Measurements from ENCODE around the gene AGRP. TPM values are rescaled to one million over a fixed set of nuclear protein-coding genes. Genes with fewer than 3 reads are reported as not detected.

AGRP gene
- total RNA-seq, 1 experiment from 2014 or later: not detected

DNA sequence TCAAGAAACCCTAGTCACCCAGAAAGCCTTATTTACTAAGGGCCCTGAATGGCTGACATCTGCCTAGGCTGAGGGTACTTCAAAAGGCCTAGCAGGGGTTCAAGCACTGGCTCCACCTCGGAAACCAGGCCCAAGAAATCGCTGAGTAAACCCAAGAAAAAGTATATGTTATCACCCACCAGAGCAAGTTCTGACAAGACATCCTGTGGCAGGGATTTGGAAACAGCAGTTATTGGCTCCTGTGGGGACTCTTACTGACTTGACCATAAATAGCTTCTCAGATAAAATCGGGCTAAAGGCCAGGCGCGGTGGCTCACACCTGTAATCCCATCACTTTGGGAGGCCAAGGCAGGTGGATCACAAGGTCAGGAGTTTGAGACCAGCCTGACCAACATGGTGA lies 14.6 kb downstream of the AGRP start:
- Histone ChIP-seq H3K4me2 (ENCODE audit: insufficient read depth, insufficient read length, low read length) (no peak overlapping the region), H3T11ph (ENCODE audit: low read length) (no peak overlapping the region), H3K9ac (ENCODE audit: extremely low read depth, insufficient read length, low read length) (no peak overlapping the region), H3K18ac (ENCODE audit: insufficient read length, low read depth, low read length) (no peak overlapping the region), H4K8ac (replicated peaks; ENCODE audit: insufficient read length, low read depth, low read length) (no peak overlapping the region), H2AK5ac (ENCODE audit: insufficient read length, low read length) (no peak overlapping the region), H2BK20ac (ENCODE audit: low read depth, low read length, poor library complexity, severe bottlenecking) (no peak overlapping the region), H4K5ac (ENCODE audit: insufficient read length, low read depth, low read length) (no peak overlapping the region), H2AFZ (ENCODE audit: low read length) (no peak overlapping the region), H4K20me1 (ENCODE audit: control insufficient read depth, insufficient read depth, insufficient read length) (no peaks in the 10 kb centered on the region), H3K27me3 (ENCODE audit: insufficient read depth, low read length) (no peaks in the 10 kb centered on the region), H2BK15ac (ENCODE audit: low read depth, low read length) (no peak overlapping the region), H3K23me2 (ENCODE audit: insufficient read length, low read depth, low read length, poor library complexity, severe bottlenecking) (no peaks in the 10 kb centered on the region), H3K79me2 (ENCODE audit: insufficient read depth, low read length) (no peaks in the 10 kb centered on the region), H3K9me3 (ENCODE audit: control insufficient read depth, low read depth, low read length) (no peaks in the 10 kb centered on the region), H3K79me1 (ENCODE audit: insufficient read depth, low read depth, low read length, poor library complexity, severe bottlenecking) (no peaks in the 10 kb centered on the region), H3K23ac (ENCODE audit: insufficient read length, low read depth, low read length) (no peak overlapping the region), H3K4me1 (ENCODE audit: insufficient read depth, low read length) (no peaks in the 10 kb centered on the region), H2BK120ac (ENCODE audit: low read depth, low read length, poor library complexity, severe bottlenecking) (no peak overlapping the region), H3K4ac (ENCODE audit: low read depth, low read length) (no peak overlapping the region), H3K14ac (ENCODE audit: insufficient read depth, low read length) (no peak overlapping the region), H4K91ac (ENCODE audit: insufficient read length, low read depth, low read length) (no peak overlapping the region), H3K27ac (ENCODE audit: insufficient read length, low read depth, low read length) (no peak overlapping the region), H3K56ac (ENCODE audit: insufficient read length, low read depth, low read length) (no peak overlapping the region), H2BK12ac (ENCODE audit: insufficient read length, low read depth, low read length) (no peak overlapping the region), H2BK5ac (ENCODE audit: insufficient read length, low read length) (no peak overlapping the region)
- no CpG with 5 or more reads among the region's 5 CpGs for WGBS (ENCODE audit: extremely low coverage, insufficient read length, low lambda C conversion rate)
- H3K27ac Mint-ChIP-seq: no peak overlapping the region
- H3K4me3 Mint-ChIP-seq: no peak overlapping the region
- TF ChIP-seq, protein P1, sequence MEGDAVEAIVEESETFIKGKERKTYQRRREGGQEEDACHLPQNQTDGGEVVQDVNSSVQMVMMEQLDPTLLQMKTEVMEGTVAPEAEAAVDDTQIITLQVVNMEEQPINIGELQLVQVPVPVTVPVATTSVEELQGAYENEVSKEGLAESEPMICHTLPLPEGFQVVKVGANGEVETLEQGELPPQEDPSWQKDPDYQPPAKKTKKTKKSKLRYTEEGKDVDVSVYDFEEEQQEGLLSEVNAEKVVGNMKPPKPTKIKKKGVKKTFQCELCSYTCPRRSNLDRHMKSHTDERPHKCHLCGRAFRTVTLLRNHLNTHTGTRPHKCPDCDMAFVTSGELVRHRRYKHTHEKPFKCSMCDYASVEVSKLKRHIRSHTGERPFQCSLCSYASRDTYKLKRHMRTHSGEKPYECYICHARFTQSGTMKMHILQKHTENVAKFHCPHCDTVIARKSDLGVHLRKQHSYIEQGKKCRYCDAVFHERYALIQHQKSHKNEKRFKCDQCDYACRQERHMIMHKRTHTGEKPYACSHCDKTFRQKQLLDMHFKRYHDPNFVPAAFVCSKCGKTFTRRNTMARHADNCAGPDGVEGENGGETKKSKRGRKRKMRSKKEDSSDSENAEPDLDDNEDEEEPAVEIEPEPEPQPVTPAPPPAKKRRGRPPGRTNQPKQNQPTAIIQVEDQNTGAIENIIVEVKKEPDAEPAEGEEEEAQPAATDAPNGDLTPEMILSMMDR (conservative IDR thresholded peaks at IDR 0.05): no peak
- peaks cover 4% of the 10 kb centered on the region in 2 experiments for H3K4me1 Mint-ChIP-seq
- no peaks in the 10 kb centered on the region for H3K9me3 Mint-ChIP-seq
- no peak for DNase-seq
- H3K27me3 Mint-ChIP-seq (ENCODE audit: low read depth): no peaks in the 10 kb centered on the region
- no peaks in the 10 kb centered on the region for H3K36me3 Mint-ChIP-seq (ENCODE audit: insufficient read depth in 1 of 3, low read depth in 3 of 3)
